ENCODE measurements around the gene BRSK1. TPM values are rescaled to one million over a fixed set of nuclear protein-coding genes. Genes with fewer than 3 reads are reported as not detected.

The BRSK1 gene
- total and polyA plus RNA-seq, 2 of the 13 experiments (the other 11 are each of a cell fraction or from before 2014, with no cell fraction given): 0.18 to 1.2 TPM

GRCh38 chr19:55275851-55276719, 7.7 kb upstream of the BRSK1 start (continued):
- no peak for TF ChIP-seq FOXA1 (IDR thresholded peaks at IDR 0.05)
- TF ChIP-seq FOXA1 (CRISPR knock-in tag; IDR thresholded peaks at IDR 0.05): no peak
- no peak for TF ChIP-seq GATA4 (IDR thresholded peaks at IDR 0.05; ENCODE audit: borderline replicate concordance, low read depth)
- no peak for TF ChIP-seq E2F5 (CRISPR knock-in tag; conservative IDR thresholded peaks at IDR 0.05)

- peaks cover 6% of the 10 kb centered on the region for H3K79me2 ChIP-seq (ENCODE audit: insufficient read depth, low read length)
- peaks cover 10 to 36% of the 10 kb centered on the region in 2 experiments; a peak in 4 of 5 replicates for H3K36me3 ChIP-seq (replicated peaks in 1 of 2; ENCODE audit: control insufficient read depth in 1 of 2, insufficient read depth in 2 of 2, low read length in 2 of 2)
- no TSS peak for BruUV-seq (replicated peaks)
- no peak overlapping the region for H3K4me3 ChIP-seq (replicated peaks in 1 of 3; ENCODE audit: insufficient read depth in 1 of 3, low read depth in 2 of 3, low read length in 3 of 3)
- H3K9ac ChIP-seq (ENCODE audit: insufficient read depth, low read depth, low read length): no peak overlapping the region
- intact Hi-C loops (cut with micrococcal nuclease; ENCODE audit: unreplicated experiment) (no loop called here), in situ Hi-C loops (cut with HindIII; ENCODE audit: extremely low pct_ligation_motif_present, low pct_unique_long_range_greater_than_20kb) (no loop called here)
- H3K27ac ChIP-seq (ENCODE audit: extremely low read length, insufficient read depth, low read length): no peak overlapping the region
- DNase-seq (ENCODE audit: low spot score) (no peak), FAIRE-seq (no peak), ATAC-seq (no peak)
- ChIA-PET CTCF (ENCODE audit: low intra/inter-chr PET ratio, low total read pairs) (no interaction called here), POLR2A (interaction anchor here (0.8 to 1.9 kb wide), 2 partner anchors 18 to 64 kb away, joined by 3 to 5 read pairs; partner anchors contain the start of gene PPP6R1)
- 98% methylated on average over 10 of the region's 15 CpGs for whole genome bisulfite sequencing (ENCODE audit: low lambda C conversion rate)
- H3K27me3 ChIP-seq (ENCODE audit: control insufficient read depth in 1 of 2, insufficient read depth in 2 of 2, low read length in 2 of 2): no peaks in the 10 kb centered on the region; a peak in 1 of 5 replicates
- no peaks in the 10 kb centered on the region for H4K20me1 ChIP-seq (ENCODE audit: insufficient read depth, low read length)
- H3K9me3 ChIP-seq (ENCODE audit: low read length): no peaks in the 10 kb centered on the region
- H3K4me1 ChIP-seq (ENCODE audit: insufficient read depth, low read length): peaks cover 24% of the 10 kb centered on the region
- no peak overlapping the region for H2AFZ ChIP-seq (ENCODE audit: low read length)
- H3K4me2 ChIP-seq (ENCODE audit: low read depth, low read length): no peak overlapping the region
- TF ChIP-seq GTF2F1 (IDR thresholded peaks at IDR 0.05; ENCODE audit: low read length) (no peak), JUN (CRISPR knock-in tag; IDR thresholded peaks at IDR 0.05) (no peak), ZNF142 (CRISPR knock-in tag; IDR thresholded peaks at IDR 0.05) (no peak), BHLHE40 (IDR thresholded peaks at IDR 0.05; ENCODE audit: low read length) (no peak), ZNF670 (CRISPR knock-in tag; IDR thresholded peaks at IDR 0.05; ENCODE audit: borderline replicate concordance) (no peak), KDM3A (CRISPR knock-in tag; IDR thresholded peaks at IDR 0.05; ENCODE audit: low read depth) (no peak), IKZF5 (CRISPR knock-in tag; IDR thresholded peaks at IDR 0.05) (no peak), ZFP90 (CRISPR knock-in tag; IDR thresholded peaks at IDR 0.05; ENCODE audit: borderline replicate concordance) (no peak)
Observed at GRCh38 chr19:55276720-55277430, 6.9 kb upstream of the BRSK1 start.
